Measurements from ENCODE around the gene TBC1D28. TPM values are rescaled to one million over a fixed set of nuclear protein-coding genes. Genes with fewer than 3 reads are reported as not detected.
A peak's percentile ranks its signal among the peaks of the same experiment; 100 is the strongest.
"Not testable (repeated sequence)": the region's sequence is repeated elsewhere in the genome, so short reads cannot be mapped to it uniquely, and the experiment has no call there.

TBC1D28 gene
- total RNA-seq (under 1 TPM in 1 of 4 donors, not detected in 3; 0.27 TPM), polyA plus RNA-seq (not detected)

DNA sequence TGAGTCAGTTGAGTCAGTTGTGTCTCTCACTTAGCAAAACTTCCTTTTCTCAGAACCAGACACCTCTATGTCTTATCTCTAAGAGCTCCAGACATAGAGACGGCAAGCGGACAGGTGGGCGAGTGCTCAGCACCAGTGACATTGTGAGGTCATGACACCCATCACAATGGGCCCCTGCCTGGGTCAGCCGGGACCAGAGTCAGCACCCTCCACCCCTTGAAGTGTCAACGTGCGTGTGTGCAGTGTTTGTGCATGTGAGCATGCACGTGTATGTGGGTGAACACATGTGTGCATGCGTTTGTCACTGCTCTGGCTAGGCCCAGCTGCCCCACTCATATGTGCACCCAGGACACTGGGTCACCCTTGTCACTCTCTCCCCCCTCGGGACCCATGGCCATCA, at the start of gene TBC1D28:
Gene TBC1D28, minus strand, starts transcription at position 101 of the 400 bp plus-strand sequence. CDS start 3,039 bp downstream, outside the sequence.
- H3K4me1 ChIP-seq; H3K9me3 ChIP-seq; DNase-seq; intact Hi-C loops (cut with DNase I); H3K4me3 ChIP-seq; H3K27me3 ChIP-seq; H3K36me3 ChIP-seq; H3K27ac ChIP-seq: not testable (repeated sequence)
- WGBS, 2 donors = 93 to 94% methylated on average over 9 of the region's 9 CpGs

DNA sequence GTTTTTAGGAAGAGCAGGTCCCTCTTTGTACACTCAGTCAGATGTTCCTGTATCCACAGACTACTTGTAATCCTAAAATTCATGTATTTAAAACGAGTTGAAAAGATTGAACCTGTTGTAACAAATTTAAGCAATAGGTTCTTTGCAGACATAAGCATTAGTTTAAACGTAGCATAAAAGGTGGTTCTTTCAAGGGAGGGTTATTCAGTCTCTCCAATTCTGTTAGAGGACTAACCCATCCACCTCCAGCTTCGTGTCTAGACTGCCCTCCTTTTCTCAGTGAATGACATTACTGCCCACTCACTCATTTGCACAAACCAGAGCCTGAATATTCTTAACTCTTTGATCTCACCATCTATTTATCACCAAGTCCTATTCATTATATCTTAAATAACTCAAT, 38.5 kb upstream of the TBC1D28 start:
- H3K36me3 ChIP-seq; DNase-seq; H3K9me3 ChIP-seq; H3K4me1 ChIP-seq; H3K27me3 ChIP-seq; intact Hi-C loops (cut with DNase I): not testable (repeated sequence)
- H3K4me3 ChIP-seq = peak overlapping the region in 3 of 4 donors; percentile 42 to 56 (median 54)
- peak overlapping the region in 3 of 4 donors; percentile 23 to 66 (median 46) for H3K27ac ChIP-seq
- 1 to 4% methylated on average over 3 of the region's 3 CpGs for WGBS, 2 donors

DNA sequence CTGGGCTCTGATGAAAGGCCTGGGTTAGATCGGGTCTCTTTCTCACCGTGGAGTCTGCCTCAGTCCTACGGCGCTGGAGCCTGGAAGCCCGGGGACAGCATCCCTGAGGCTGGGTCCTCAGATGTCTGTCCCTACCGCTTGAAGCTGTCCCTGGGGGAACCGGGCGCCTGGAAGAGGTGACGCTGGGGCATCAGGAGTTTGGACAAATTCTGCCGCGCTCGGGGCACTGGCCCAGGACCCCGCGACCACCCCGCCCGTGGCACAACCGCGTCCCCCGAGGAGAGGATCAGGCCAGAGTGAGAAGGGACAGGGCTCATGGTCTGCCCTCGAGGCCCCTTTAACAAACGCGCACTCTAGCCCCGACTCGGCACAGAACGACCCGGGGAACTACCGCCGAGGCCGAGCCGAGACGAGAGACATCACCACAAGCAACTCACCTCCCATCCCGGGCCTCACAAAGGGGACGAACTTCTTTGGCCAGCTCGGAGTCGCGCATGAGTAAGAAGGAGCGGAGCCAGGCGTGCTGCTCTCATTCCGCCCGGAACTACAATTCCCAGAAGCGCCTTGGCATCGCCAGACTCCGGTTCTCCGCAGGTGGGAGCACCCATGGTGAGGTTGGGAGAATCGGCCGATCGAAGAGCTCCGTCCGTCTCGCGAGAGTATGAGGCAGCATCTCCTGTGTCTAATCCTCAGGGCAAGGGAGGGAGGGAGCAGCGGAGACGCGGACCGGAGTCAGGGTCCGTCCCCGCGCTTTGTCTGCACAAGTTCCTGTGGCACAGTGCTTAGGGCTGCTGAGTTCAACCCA, 37.8 kb upstream of the TBC1D28 start, which contains the start of gene FOXO3B:
Gene FOXO3B, minus strand, starts transcription at position 548 of the 805 bp plus-strand sequence. CDS start 663 bp downstream, outside the sequence.
- H3K4me1 ChIP-seq; H3K9me3 ChIP-seq; H3K36me3 ChIP-seq; intact Hi-C loops (cut with DNase I); H3K27me3 ChIP-seq: not testable (repeated sequence)
- peak; percentile 98 for DNase-seq
- Histone ChIP-seq H3K4me3 (peak within 1 kb of the TSS; percentile 42 to 56 (median 52)), H3K27ac (peak within 1 kb of the TSS; percentile 46 to 66 (median 62))
- TF ChIP-seq POLR2AphosphoS5 (IDR thresholded peaks at IDR 0.05) = peak in 1 of 4 donors; percentile 28
- 0 to 1% methylated on average over 54 of the region's 58 CpGs for WGBS, 2 donors

DNA sequence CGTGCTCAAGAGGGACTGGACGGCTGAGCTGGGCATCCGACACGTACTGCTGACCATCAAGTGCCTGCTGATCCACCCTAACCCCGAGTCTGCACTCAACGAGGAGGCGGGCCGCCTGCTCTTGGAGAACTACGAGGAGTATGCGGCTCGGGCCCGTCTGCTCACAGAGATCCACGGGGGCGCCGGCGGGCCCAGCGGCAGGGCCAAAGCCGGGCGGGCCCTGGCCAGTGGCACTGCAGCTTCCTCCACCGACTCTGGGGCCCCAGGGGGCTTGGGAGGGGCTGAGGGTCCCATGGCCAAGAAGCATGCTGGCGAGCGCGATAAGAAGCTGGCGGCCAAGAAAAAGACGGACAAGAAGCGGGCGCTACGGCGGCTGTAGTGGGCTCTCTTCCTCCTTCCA, 33.2 kb upstream of the TBC1D28 start:
- intact Hi-C loops (cut with DNase I); H3K4me1 ChIP-seq; H3K4me3 ChIP-seq; DNase-seq; H3K9me3 ChIP-seq; H3K27ac ChIP-seq; H3K27me3 ChIP-seq: not testable (repeated sequence)
- peaks cover 0 to 10% (median 0%) of the 10 kb centered on the region in 4 donors for H3K36me3 ChIP-seq
- WGBS, 2 donors = 98% methylated on average over 29 of the region's 29 CpGs

DNA sequence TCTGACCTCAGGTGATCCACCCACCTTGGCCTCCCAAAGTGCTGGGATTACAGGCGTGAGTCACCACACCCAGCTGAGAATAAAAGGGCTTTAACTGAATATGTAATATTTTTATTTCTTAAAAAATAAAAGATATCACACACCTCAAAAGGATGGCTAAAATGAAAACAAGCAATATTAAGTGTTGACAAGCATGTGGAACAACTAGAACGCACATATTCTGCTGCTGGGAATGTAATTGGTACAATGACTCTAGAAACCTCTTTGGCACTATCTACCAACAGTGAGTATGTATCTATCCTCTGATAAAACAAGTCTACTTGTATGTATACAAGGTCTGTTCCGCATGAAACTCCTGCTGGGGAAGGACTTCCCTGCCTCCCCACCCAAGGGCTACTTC, 32.7 kb upstream of the TBC1D28 start:
- intact Hi-C loops (cut with DNase I); DNase-seq; H3K4me3 ChIP-seq; H3K4me1 ChIP-seq; H3K27me3 ChIP-seq; H3K9me3 ChIP-seq; H3K27ac ChIP-seq: not testable (repeated sequence)
- 98 to 99% methylated on average over 3 of the region's 3 CpGs for WGBS, 2 donors
- peaks cover 0 to 15% (median 2%) of the 10 kb centered on the region in 4 donors for H3K36me3 ChIP-seq

DNA sequence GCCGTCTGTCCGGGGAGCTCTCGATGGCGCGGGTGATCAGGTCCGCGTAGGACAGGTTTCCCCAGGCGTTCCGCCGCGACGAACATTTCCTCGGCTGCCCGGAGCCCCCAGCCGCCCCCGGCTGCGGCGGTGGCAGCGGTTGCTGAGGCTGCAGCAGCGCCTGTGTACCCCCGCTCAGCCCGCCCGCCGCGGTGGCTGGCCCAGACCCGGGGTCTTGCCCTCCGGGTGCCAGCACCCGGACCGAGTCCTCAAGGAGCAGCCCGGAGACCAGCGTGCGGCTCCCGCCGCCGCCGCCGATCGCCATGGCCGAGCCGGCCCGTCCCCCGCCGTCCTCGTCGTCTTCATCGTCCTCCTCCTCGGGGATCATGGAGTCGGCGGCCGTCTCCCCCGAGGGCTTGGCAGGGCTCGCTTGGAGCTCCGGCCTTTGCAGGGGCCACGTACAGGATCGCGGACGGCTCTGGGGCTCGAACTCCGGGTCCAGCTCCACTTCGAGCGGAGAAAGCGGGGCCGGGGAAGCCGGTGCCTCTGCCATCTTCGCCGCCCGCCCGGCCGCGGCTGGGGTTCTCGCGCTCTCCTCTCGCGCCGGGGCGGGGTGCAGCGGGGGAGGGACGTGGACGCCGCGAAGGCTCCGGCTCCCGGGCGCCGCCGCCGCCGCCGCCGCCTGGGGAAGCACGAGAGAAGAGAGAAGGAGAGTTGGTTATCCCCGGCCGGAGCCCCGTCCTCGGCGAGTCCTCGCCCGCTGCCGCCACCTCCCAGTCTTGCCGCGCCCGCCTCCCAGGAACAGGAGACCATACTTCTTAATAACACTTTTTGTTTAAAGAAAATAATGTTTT, 28.4 kb upstream of the TBC1D28 start:
- H3K4me3 ChIP-seq; intact Hi-C loops (cut with DNase I); H3K27me3 ChIP-seq; H3K27ac ChIP-seq; H3K9me3 ChIP-seq; DNase-seq; H3K4me1 ChIP-seq: not testable (repeated sequence)
- peaks cover 0 to 44% (median 4%) of the 10 kb centered on the region in 4 donors for H3K36me3 ChIP-seq
- WGBS, 2 donors = 98% methylated on average over 85 to 90 of the region's 102 CpGs

DNA sequence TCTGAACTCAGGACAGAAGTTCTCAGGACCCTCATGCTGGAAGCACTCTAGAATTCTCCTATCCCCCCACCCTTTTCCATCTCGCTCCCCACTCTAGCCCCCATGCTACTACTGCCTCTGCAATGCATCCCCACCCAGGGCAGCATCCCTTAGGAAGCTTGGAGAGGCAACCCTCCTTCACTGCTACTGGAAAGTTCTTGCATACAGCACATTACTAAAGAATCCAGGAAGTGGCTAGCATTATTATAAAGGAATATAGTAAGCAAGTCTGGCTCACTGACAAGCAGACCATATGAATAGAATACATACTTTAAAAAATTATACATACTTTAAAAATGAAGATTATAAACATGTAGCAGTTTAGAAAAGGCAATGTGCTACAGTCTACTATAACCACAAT, 24.4 kb upstream of the TBC1D28 start:
- H3K36me3 ChIP-seq = peaks cover 0 to 35% (median 4%) of the 10 kb centered on the region in 4 donors
- 96 to 99% methylated on average over 1 of the region's 1 CpG for WGBS, 2 donors

DNA sequence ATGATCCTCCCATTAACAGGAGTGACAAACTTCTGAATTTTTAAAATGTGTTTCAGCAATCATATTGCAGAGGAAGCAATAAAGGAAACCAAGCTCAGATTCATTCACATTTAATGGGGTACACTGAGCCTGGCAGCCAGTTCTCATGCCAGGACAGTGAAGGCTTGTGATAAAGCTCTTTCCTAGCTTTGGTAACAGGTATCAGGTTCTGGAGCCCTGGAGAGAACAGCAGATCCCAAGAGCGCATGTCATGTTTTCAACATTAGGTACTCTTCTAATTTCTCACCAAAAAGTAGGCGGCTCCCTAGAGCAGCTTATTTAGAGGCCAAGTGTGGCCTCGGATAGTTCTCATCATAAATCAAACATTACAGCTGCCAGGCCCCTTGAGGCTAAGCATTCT, 23.3 kb upstream of the TBC1D28 start:
- peaks cover 0 to 35% (median 4%) of the 10 kb centered on the region in 4 donors for H3K36me3 ChIP-seq
- intact Hi-C loops (cut with DNase I) = not testable (repeated sequence)
- H3K9me3 ChIP-seq = peaks cover 0 to 13% (median 6%) of the 10 kb centered on the region in 4 donors

More for the DNA sequence above, 24.4 kb upstream of the TBC1D28 start:
- H3K4me3 ChIP-seq; H3K4me1 ChIP-seq; H3K27me3 ChIP-seq; H3K9me3 ChIP-seq; DNase-seq; intact Hi-C loops (cut with DNase I); H3K27ac ChIP-seq: not testable (repeated sequence)

DNA sequence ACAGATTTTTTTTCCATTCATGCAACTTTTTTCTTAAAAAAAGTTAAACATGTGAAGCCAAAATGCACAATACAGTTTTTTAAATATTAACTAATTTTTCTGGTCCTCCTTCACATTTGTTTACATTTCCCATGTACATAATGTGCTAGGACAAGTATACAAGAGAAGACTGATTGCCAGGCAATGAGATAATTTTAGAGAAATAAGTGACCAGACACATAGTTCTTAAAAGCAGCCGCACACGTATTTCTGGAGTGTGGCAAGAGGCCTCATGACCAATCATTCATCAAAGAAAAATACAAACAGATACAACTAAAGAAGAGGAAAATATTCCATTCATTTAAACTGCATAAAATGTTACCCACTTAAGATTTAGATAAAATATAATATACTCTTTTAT, 22.1 kb upstream of the TBC1D28 start:
- H3K4me3 ChIP-seq = not testable (repeated sequence)

More for the DNA sequence above, 23.3 kb upstream of the TBC1D28 start:
- not testable (repeated sequence) for H3K27me3 ChIP-seq, H3K27ac ChIP-seq, DNase-seq, H3K4me3 ChIP-seq, H3K4me1 ChIP-seq
- 98% methylated on average over 3 of the region's 3 CpGs for WGBS, 2 donors

DNA sequence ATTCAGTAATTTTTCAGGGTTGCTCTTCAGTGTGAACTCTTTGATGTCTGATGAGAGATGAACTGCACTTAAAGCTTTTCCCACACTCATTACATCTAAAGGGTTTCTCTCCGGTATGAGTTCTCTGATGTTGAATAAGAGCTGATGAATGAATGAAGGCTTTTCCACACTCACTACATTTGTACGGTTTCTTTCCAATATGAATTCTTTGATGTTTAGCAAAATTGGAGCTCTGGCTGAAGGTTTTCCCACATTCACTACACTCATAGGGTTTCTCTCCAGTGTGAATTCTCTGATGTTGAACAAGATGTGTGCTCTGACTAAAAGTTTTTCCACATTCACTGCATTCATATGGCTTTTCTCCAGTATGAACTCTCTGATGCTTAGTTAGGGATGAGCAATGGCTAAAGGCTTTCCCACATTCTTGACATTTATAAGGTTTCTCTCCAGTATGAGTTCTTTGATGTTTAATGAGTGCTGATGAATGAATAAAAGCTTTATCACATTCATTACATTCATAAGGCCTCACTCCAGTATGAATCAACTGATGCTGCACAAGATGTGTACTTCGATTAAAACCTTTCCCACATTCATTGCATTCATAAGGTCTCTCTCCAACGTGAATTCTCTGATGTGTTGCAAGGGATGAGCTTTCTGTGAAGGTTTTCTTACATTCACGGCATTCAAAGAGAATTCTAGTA, 17.9 kb upstream of the TBC1D28 start:
- H3K4me3 ChIP-seq; intact Hi-C loops (cut with DNase I); H3K36me3 ChIP-seq; H3K27ac ChIP-seq; H3K4me1 ChIP-seq; DNase-seq; H3K27me3 ChIP-seq: not testable (repeated sequence)
- H3K9me3 ChIP-seq = peaks cover 0 to 24% (median 16%) of the 10 kb centered on the region in 4 donors
- WGBS, 2 donors = 89 to 93% methylated on average over 5 of the region's 5 CpGs

More for the DNA sequence above, 22.1 kb upstream of the TBC1D28 start:
- H3K9me3 ChIP-seq = peaks cover 0 to 18% (median 13%) of the 10 kb centered on the region in 4 donors
- DNase-seq; H3K27ac ChIP-seq; H3K27me3 ChIP-seq; intact Hi-C loops (cut with DNase I); H3K4me1 ChIP-seq: not testable (repeated sequence)
- H3K36me3 ChIP-seq = peaks cover 0 to 23% (median 2%) of the 10 kb centered on the region in 4 donors
- 86 to 100% methylated on average over 2 of the region's 2 CpGs for WGBS, 2 donors

DNA sequence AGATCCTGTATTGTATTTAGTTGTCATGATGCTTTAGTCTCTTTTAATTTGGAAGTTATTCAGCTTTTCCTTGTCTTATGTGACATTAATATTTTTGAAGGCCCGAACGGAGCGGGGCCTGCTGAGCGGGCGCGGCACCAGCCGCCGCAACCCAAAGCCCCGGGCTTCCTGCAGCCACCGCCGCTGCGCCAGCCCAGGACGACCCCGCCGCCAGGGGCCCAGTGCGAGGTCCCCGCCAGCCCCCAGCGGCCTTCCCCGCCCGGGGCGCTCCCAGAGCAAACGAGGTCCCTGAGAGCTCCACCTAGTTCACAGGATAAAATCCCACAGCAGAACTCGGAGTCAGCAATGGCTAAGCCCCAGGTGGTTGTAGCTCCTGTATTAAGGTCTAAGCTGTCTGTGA, 5.9 kb upstream of the TBC1D28 start:
- H3K36me3 ChIP-seq; H3K4me3 ChIP-seq; H3K9me3 ChIP-seq; H3K27me3 ChIP-seq; H3K27ac ChIP-seq; intact Hi-C loops (cut with DNase I); H3K4me1 ChIP-seq; DNase-seq: not testable (repeated sequence)
- 55 to 80% methylated on average over 23 of the region's 23 CpGs for WGBS, 2 donors

DNA sequence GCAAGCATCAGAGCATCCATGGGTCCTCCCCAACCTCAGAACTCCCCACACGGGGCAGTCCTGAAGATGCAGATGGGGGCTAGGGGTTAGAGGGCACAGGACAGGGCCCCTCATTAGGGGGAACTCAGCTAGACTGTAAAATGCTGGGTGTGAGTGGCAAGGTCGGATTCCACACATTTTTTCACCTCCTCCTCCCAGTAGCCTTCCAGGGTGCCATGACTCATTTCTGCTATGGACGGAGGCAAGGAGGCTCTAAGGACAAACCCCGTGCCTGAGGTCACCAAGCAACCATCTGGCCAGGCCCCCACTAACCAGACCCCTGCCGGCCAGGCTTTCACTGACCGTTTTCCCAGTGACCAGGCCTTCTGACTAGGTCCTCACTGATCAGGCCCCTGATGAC, 1.1 kb downstream of the TBC1D28 start:
- DNase-seq; intact Hi-C loops (cut with DNase I); H3K4me3 ChIP-seq; H3K4me1 ChIP-seq; H3K27me3 ChIP-seq; H3K9me3 ChIP-seq; H3K36me3 ChIP-seq; H3K27ac ChIP-seq: not testable (repeated sequence)
- WGBS, 2 donors = 79 to 90% methylated on average over 4 to 5 of the region's 6 CpGs

Data from sigmoid colon (tissue), 7 donors.